Glutamatergic neuron (in vitro differentiated cells): Measurements from ENCODE around the gene N4BP2. TPM values are rescaled to one million over a fixed set of nuclear protein-coding genes. Genes with fewer than 3 reads are reported as not detected.
"Not testable (repeated sequence)": the region's sequence is repeated elsewhere in the genome, so short reads cannot be mapped to it uniquely, and the experiment has no call there.

Source experiments
- DNase-seq: peaks from one replicate; pipeline ENCODE4 v3.0.0; 2022
- H3K27ac Mint-ChIP-seq: one replicate; pipeline ENCODE4 v1.8.0; 2020; ENCODE audit warnings: mild to moderate bottlenecking, mixed read lengths, inconsistent platforms; ENCODE audit not compliant: unreplicated experiment
- H3K27me3 Mint-ChIP-seq: one replicate; pipeline ENCODE4 v1.8.0; 2020; ENCODE audit warnings: mild to moderate bottlenecking, moderate library complexity, mixed read lengths, inconsistent platforms; ENCODE audit not compliant: unreplicated experiment
- H3K36me3 Mint-ChIP-seq: one replicate; pipeline ENCODE4 v1.8.0; 2020; ENCODE audit warnings: mild to moderate bottlenecking, mixed read lengths, inconsistent platforms; ENCODE audit not compliant: unreplicated experiment
- H3K4me1 Mint-ChIP-seq: one replicate; pipeline ENCODE4 v1.8.0; 2020; ENCODE audit warnings: mild to moderate bottlenecking, low read depth, mixed read lengths, inconsistent platforms; ENCODE audit not compliant: unreplicated experiment
- H3K4me3 Mint-ChIP-seq: one replicate; pipeline ENCODE4 v1.8.0; 2020; ENCODE audit warnings: mild to moderate bottlenecking, mixed read lengths, inconsistent platforms; ENCODE audit not compliant: unreplicated experiment
- H3K9me3 Mint-ChIP-seq: one replicate; pipeline ENCODE4 v1.8.0; 2020; ENCODE audit warnings: mild to moderate bottlenecking, moderate library complexity, mixed read lengths, inconsistent platforms; ENCODE audit not compliant: unreplicated experiment
- CTCF ChIP-seq: fragments of 200-600 bp; sonication (generic); IDR thresholded peaks from one replicate; pipeline ENCODE4 v1.5.0; 2021; ENCODE audit not compliant: partially characterized antibody, unreplicated experiment
- total RNA-seq: library from RNA; stranded (reverse); fragmentation: NEBNext Ultra II Directional; extraction: Animal tissue kit (Norgen Biotek cat#: 25700); gene quantifications from one replicate; pipeline ENCODE4 v1.2.1, GENCODE V29; 2021; ENCODE audit not compliant: unreplicated experiment

The N4BP2 gene
- total RNA-seq, 1 donor from 2014 or later, result 9.7 TPM

- Mint-ChIP-seq H3K27me3 (no peaks in the 10 kb centered on the region), H3K4me1 (no peaks in the 10 kb centered on the region), H3K27ac (no peak overlapping the region), H3K9me3 (peaks cover 2% of the 10 kb centered on the region), H3K4me3 (no peak overlapping the region), H3K36me3 (no peaks in the 10 kb centered on the region)
- no peak for TF ChIP-seq CTCF
- DNase-seq, result no peak
Observed at GRCh38 chr4:40124690-40125089, 68.0 kb downstream of the N4BP2 start.

DNA sequence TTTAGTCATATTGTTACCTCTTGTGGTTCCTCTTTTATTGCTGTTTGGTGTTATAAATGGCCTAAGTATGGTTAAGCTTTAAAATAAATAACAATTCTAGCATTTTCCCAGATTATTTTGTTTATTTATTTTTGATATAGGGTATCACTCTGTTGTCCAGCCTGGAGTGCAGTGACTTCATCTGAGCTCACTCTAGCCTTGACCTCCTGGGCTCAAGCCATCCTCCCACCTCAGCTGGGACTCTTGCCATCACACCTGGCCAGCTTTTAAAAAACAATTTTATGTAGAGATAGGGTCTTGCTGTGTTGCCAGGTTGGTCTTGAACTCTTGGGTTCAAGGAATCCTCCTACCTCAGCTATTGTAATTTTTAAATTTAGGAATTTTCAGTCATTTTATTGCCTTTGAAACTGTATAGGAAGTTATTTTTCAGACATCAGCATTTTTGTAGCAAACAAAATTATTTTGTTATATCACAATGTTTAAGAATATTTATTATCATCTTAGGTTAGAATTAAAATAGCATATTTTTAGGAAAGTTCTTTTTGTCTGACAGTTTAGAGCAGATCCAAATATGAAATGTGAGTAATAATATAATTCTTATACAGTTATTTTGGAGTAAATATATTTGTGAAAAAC, 73.9 kb downstream of the N4BP2 start:
- DNase-seq, result no peak
- peaks cover 2% of the 10 kb centered on the region for H3K27me3 Mint-ChIP-seq
- no peak overlapping the region for H3K4me3 Mint-ChIP-seq
- no peak for TF ChIP-seq CTCF
- no peaks in the 10 kb centered on the region for H3K4me1 Mint-ChIP-seq
- peaks cover 1% of the 10 kb centered on the region for H3K36me3 Mint-ChIP-seq
- H3K9me3 Mint-ChIP-seq, result peaks cover 2% of the 10 kb centered on the region
- H3K27ac Mint-ChIP-seq, result no peak overlapping the region

- Mint-ChIP-seq H3K27ac (no peak overlapping the region), H3K36me3 (peaks cover 10% of the 10 kb centered on the region), H3K4me3 (no peak overlapping the region), H3K9me3 (peaks cover 2% of the 10 kb centered on the region), H3K4me1 (no peaks in the 10 kb centered on the region), H3K27me3 (peaks cover 2% of the 10 kb centered on the region)
- DNase-seq, result no peak
- no peak for TF ChIP-seq CTCF
Observed at GRCh38 chr4:40132816-40133215, 76.2 kb downstream of the N4BP2 start.

- no peak for TF ChIP-seq CTCF
- H3K27me3 Mint-ChIP-seq, result peaks cover 2% of the 10 kb centered on the region
- no peaks in the 10 kb centered on the region for H3K9me3 Mint-ChIP-seq
- H3K4me3 Mint-ChIP-seq, result no peak overlapping the region
- no peak for DNase-seq
- no peak overlapping the region for H3K27ac Mint-ChIP-seq
- no peaks in the 10 kb centered on the region for H3K4me1 Mint-ChIP-seq
- H3K36me3 Mint-ChIP-seq, result peaks cover 10% of the 10 kb centered on the region
Observed at GRCh38 chr4:40134206-40134917, 77.7 kb downstream of the N4BP2 start.

GRCh38 chr4:40136202-40136601, 79.6 kb downstream of the N4BP2 start:
- H3K4me3 Mint-ChIP-seq, H3K4me1 Mint-ChIP-seq, H3K9me3 Mint-ChIP-seq: not testable (repeated sequence)

More at GRCh38 chr4:40136202-40136601, 79.6 kb downstream of the N4BP2 start:
- DNase-seq, H3K27me3 Mint-ChIP-seq, H3K27ac Mint-ChIP-seq: not testable (repeated sequence)
- H3K36me3 Mint-ChIP-seq, result peaks cover 14% of the 10 kb centered on the region
